Mesothelial cell of epicardium (in vitro differentiated cells): ENCODE measurements around the gene UNC119B. TPM values are rescaled to one million over a fixed set of nuclear protein-coding genes. Genes with fewer than 3 reads are reported as not detected.

Experiments
- DNase-seq, 2 experiments: peaks; one replicate each; pipeline ENCODE4 v3.0.0; 2021; ENCODE audit warnings: low spot score in 2 of 2; ENCODE audit not compliant: unreplicated experiment in 2 of 2
- H3K27ac Mint-ChIP-seq: 2 replicates; pipeline ENCODE4 v1.8.0; 2021; ENCODE audit warnings: mixed read lengths
- H3K27me3 Mint-ChIP-seq: 2 replicates; pipeline ENCODE4 v1.8.0; 2021; ENCODE audit warnings: low read depth, mixed read lengths
- H3K36me3 Mint-ChIP-seq: 2 replicates; pipeline ENCODE4 v1.8.0; 2021; ENCODE audit warnings: mixed read lengths
- H3K4me1 Mint-ChIP-seq: 2 replicates; pipeline ENCODE4 v1.8.0; 2021; ENCODE audit warnings: mixed read lengths
- H3K4me3 Mint-ChIP-seq: 2 replicates; pipeline ENCODE4 v1.8.0; 2021; ENCODE audit warnings: mild to moderate bottlenecking, moderate library complexity, mixed read lengths
- H3K9me3 Mint-ChIP-seq: 2 replicates; pipeline ENCODE4 v1.8.0; 2021; ENCODE audit warnings: mixed read lengths
- CTCF ChIP-seq: fragments of 200-600 bp; sonication (generic); IDR thresholded peaks from one replicate; pipeline ENCODE4 v1.5.0; 2021; ENCODE audit warnings: antibody characterized with exemption; ENCODE audit not compliant: unreplicated experiment
- total RNA-seq: library from RNA; stranded (reverse); gene quantifications from 3 replicates; pipeline ENCODE4 v1.2.1, GENCODE V29; 2021

The UNC119B gene
- total RNA-seq, 1 donor from 2014 or later: 35.0 TPM

GRCh38 chr12:120690083-120690450 lies 20.2 kb upstream of the UNC119B start:
- Mint-ChIP-seq H3K27me3 (no peaks in the 10 kb centered on the region), H3K27ac (peak overlapping the region; percentile 91), H3K36me3 (peaks cover 14% of the 10 kb centered on the region), H3K4me3 (peak overlapping the region; percentile 90), H3K4me1 (peaks cover 59% of the 10 kb centered on the region), H3K9me3 (no peaks in the 10 kb centered on the region)
- TF ChIP-seq CTCF: no peak
- no peak for DNase-seq

- H3K4me1 Mint-ChIP-seq: peaks cover 59% of the 10 kb centered on the region
- H3K27me3 Mint-ChIP-seq: no peaks in the 10 kb centered on the region
- H3K27ac Mint-ChIP-seq: peak overlapping the region; percentile 18
- H3K4me3 Mint-ChIP-seq: no peak overlapping the region
- no peak for DNase-seq
- peaks cover 22% of the 10 kb centered on the region for H3K36me3 Mint-ChIP-seq
- no peak for TF ChIP-seq CTCF
- no peaks in the 10 kb centered on the region for H3K9me3 Mint-ChIP-seq
These were observed 19.3 kb upstream of the UNC119B start for GRCh38 chr12:120690978-120691377.

GRCh38 chr12:120692524-120693033 lies 17.7 kb upstream of the UNC119B start:
- H3K9me3 Mint-ChIP-seq: no peaks in the 10 kb centered on the region
- no peak overlapping the region for H3K4me3 Mint-ChIP-seq
- H3K27ac Mint-ChIP-seq: peak overlapping the region; percentile 86
- H3K27me3 Mint-ChIP-seq: no peaks in the 10 kb centered on the region
- H3K4me1 Mint-ChIP-seq: peaks cover 59% of the 10 kb centered on the region
- no peak for DNase-seq
- TF ChIP-seq CTCF: no peak
- H3K36me3 Mint-ChIP-seq: peaks cover 33% of the 10 kb centered on the region

GRCh38 chr12:120693848-120694247 lies 16.4 kb upstream of the UNC119B start:
- Mint-ChIP-seq H3K9me3 (no peaks in the 10 kb centered on the region), H3K27me3 (no peaks in the 10 kb centered on the region), H3K36me3 (peaks cover 38% of the 10 kb centered on the region), H3K27ac (peak overlapping the region; percentile 44), H3K4me3 (no peak overlapping the region), H3K4me1 (peaks cover 47% of the 10 kb centered on the region)
- no peak for TF ChIP-seq CTCF
- DNase-seq: no peak

- DNase-seq: no peak
- no peak overlapping the region for H3K27ac Mint-ChIP-seq
- no peak for TF ChIP-seq CTCF
- H3K4me3 Mint-ChIP-seq: no peak overlapping the region
- H3K4me1 Mint-ChIP-seq: peaks cover 21% of the 10 kb centered on the region
- H3K36me3 Mint-ChIP-seq: peaks cover 51% of the 10 kb centered on the region
- H3K27me3 Mint-ChIP-seq: no peaks in the 10 kb centered on the region
- no peaks in the 10 kb centered on the region for H3K9me3 Mint-ChIP-seq
These were observed 13.6 kb upstream of the UNC119B start for GRCh38 chr12:120696626-120697025.

- peaks cover 55% of the 10 kb centered on the region for H3K36me3 Mint-ChIP-seq
These were observed 12.9 kb upstream of the UNC119B start for GRCh38 chr12:120697344-120697743.

More at GRCh38 chr12:120697344-120697743, 12.9 kb upstream of the UNC119B start:
- no peak for TF ChIP-seq CTCF
- H3K27me3 Mint-ChIP-seq: no peaks in the 10 kb centered on the region
- H3K9me3 Mint-ChIP-seq: no peaks in the 10 kb centered on the region
- H3K4me3 Mint-ChIP-seq: no peak overlapping the region
- peaks cover 16% of the 10 kb centered on the region for H3K4me1 Mint-ChIP-seq
- no peak for DNase-seq
- H3K27ac Mint-ChIP-seq: no peak overlapping the region
